ENCODE results near the gene SUPT3H. TPM values are rescaled to one million over a fixed set of nuclear protein-coding genes. Genes with fewer than 3 reads are reported as not detected.

The SUPT3H gene
- total and polyA plus RNA-seq, 2 of the 8 experiments (the other 6 are each of a cell fraction or from before 2014, with no cell fraction given), result 18.8 to 23.0 TPM

- Histone ChIP-seq H3K4ac (replicated peaks; ENCODE audit: insufficient read length, low read depth, low read length) (no peak overlapping the region), H2BK12ac (ENCODE audit: low read depth, low read length) (no peak overlapping the region), H3K4me3 (ENCODE audit: extremely low read depth in 1 of 4, insufficient read depth in 2 of 4, low read depth in 3 of 4, low read length in 4 of 4) (no peak overlapping the region), H3K14ac (ENCODE audit: insufficient read length) (no peak overlapping the region), H3K9ac (replicated peaks in 1 of 4; ENCODE audit: extremely low read depth in 1 of 4, low read depth in 3 of 4, low read length in 3 of 4) (no peak overlapping the region), H3K36me3 (ENCODE audit: control insufficient read depth in 2 of 4, insufficient read depth in 4 of 4, low read length in 3 of 4) (no peaks in the 10 kb centered on the region), H3K9me3 (ENCODE audit: insufficient read depth in 2 of 2, low read depth in 1 of 2, low read length in 1 of 2) (no peaks in the 10 kb centered on the region), H4K5ac (ENCODE audit: insufficient read length, low read depth, low read length) (no peak overlapping the region), H3K56ac (replicated peaks; ENCODE audit: insufficient read length, low read depth, low read length) (no peak overlapping the region), H2AFZ (ENCODE audit: low read length) (no peak overlapping the region), H4K91ac (replicated peaks; ENCODE audit: insufficient read length, low read length) (no peak overlapping the region), H3K18ac (ENCODE audit: extremely low read depth, low read length) (no peak overlapping the region), H3K27me3 (replicated peaks in 1 of 4; ENCODE audit: control insufficient read depth in 3 of 4, extremely low read depth in 1 of 4, insufficient read depth in 3 of 4, low read length in 3 of 4) (no peaks in the 10 kb centered on the region), H4K8ac (ENCODE audit: extremely low read depth, insufficient read depth, low read length) (no peak overlapping the region), H3K23ac (ENCODE audit: insufficient read length) (no peak overlapping the region), H2BK5ac (ENCODE audit: low read depth, low read length) (no peak overlapping the region), H3K27ac (ENCODE audit: low read depth, low read length) (no peak overlapping the region), H3K79me2 (ENCODE audit: control insufficient read depth in 1 of 2, insufficient read depth in 2 of 2, low read length in 2 of 2) (peaks cover 0 to 54% of the 10 kb centered on the region in 2 experiments; a peak in 2 of 4 replicates), H2BK20ac (ENCODE audit: low read length) (no peak overlapping the region), H2BK120ac (replicated peaks; ENCODE audit: low read depth, low read length) (no peak overlapping the region), H2AK5ac (ENCODE audit: low read depth, low read length) (no peak overlapping the region), H3K23me2 (ENCODE audit: low read depth, low read length) (peaks cover 3% of the 10 kb centered on the region), H2BK15ac (ENCODE audit: low read length) (no peak overlapping the region), H3K4me2 (ENCODE audit: insufficient read depth in 1 of 2, low read depth in 2 of 2, low read length in 2 of 2) (no peak overlapping the region), H3K4me1 (replicated peaks in 1 of 4; ENCODE audit: control insufficient read depth in 3 of 4, insufficient read depth in 4 of 4, low read length in 3 of 4) (peaks cover 0 to 4% (median 3%) of the 10 kb centered on the region in 4 experiments; a peak in 4 of 7 replicates), H3K79me1 (ENCODE audit: low read depth, low read length) (no peaks in the 10 kb centered on the region; the same call in 1 of the 2 replicates), H4K20me1 (replicated peaks in 1 of 2; ENCODE audit: control insufficient read depth in 1 of 2, insufficient read depth in 2 of 2, low read length in 2 of 2) (no peaks in the 10 kb centered on the region)
- ChIA-PET CTCF (ENCODE audit: partially characterized antibody) (interaction anchor here (1.5 kb wide), 1 partner anchor 29 kb away, joined by 3 read pairs; no protein-coding TSS in a partner anchor), POLR2A (ENCODE audit: partially characterized antibody) (no interaction called here)
- 90% methylated on average over 3 of the region's 3 CpGs; no CpG with 5 or more reads in 1 of the 2 experiments for WGBS, 2 experiments (ENCODE audit: extremely low coverage in 1 of 2, insufficient coverage in 1 of 2, insufficient read length in 1 of 2, insufficient replicate concordance in 2 of 2, low coverage in 1 of 2, low lambda C conversion rate in 2 of 2, missing lambda C conversion rate in 1 of 2)
- FAIRE-seq, result no peak
- TF ChIP-seq TCF12 (IDR thresholded peaks at IDR 0.05; ENCODE audit: low read depth, low read length), result no peak
- no peak for TF ChIP-seq TAF1 (IDR thresholded peaks at IDR 0.05; ENCODE audit: low read depth, low read length)
- TF ChIP-seq CTBP2 (IDR thresholded peaks at IDR 0.05; ENCODE audit: borderline replicate concordance, insufficient read depth, insufficient read length, low read length), result no peak
- no peak for TF ChIP-seq SP2 (IDR thresholded peaks at IDR 0.05; ENCODE audit: low read length)
- no peak for TF ChIP-seq POLR2AphosphoS5 (IDR thresholded peaks at IDR 0.05; ENCODE audit: low read depth, low read length)
- no peak for TF ChIP-seq SAP30 (IDR thresholded peaks at IDR 0.05; ENCODE audit: insufficient read depth, insufficient replicate concordance, low read length)
- no peak for TF ChIP-seq ASH2L (IDR thresholded peaks at IDR 0.05; ENCODE audit: low read length)
- no peak for DNase-seq (ENCODE audit: low read depth in 1 of 2, low spot score in 2 of 2)
Observed at GRCh38 chr6:45371924-45372573, 5.7 kb downstream of the SUPT3H start.
